Activated CD4-positive, alpha-beta T cell treated with anti-CD3 and anti-CD28 coated beads for 48 hours (primary cell): ENCODE results near the gene TUBA3C.
"Not testable (repeated sequence)": the region's sequence is repeated elsewhere in the genome, so short reads cannot be mapped to it uniquely, and the experiment has no call there.

Source experiments
- DNase-seq: peaks from one replicate; pipeline ENCODE4 v3.0.0-alpha.2; 2020

The TUBA3C gene

DNA sequence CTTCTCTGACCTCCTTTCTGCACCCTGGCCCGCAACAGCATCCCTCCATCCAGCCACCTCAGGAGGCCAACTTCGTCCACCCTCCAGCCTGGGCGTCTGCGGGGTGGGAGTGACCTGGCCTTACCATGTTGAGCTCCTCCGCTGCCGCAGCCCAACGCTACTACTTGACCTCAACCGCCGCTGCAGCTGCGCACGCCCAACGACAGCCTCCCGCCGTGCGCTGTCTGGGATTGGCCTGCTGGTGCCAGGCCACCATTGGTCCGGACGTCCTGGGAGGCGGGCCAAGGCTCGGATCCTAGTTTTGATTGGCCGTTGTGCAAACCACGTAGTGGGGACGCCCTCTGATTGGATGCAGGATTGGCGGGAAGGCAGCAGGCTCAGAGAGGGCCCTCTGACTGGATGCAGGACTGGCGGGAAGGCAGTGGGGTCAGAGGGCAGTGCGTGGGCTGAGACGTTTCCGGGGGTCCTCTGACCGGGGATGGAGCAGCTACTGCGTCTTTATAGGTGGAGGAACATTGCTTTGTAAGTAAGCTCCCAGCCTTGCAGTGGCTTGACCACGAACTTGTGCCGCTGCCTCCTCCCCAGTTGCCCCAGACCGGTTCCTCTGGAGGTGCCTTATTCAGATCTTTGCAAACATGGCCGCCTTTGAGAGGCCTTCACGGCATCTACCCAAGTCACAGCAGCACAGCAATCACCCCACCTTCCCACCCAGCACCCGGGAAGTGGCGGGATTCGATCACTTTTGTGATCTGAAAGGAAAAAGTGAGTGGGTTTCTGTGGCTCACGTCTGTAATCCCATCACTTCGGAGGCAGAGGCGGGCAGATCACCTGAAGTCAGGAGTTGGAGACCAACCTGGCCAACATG lies at the start of gene TUBA3C:
Gene TUBA3C, minus strand, starts transcription at position 204 of the 865 bp plus-strand sequence. Its CDS starts 77 bp downstream, at position 127.
- DNase-seq, result no peak

DNA sequence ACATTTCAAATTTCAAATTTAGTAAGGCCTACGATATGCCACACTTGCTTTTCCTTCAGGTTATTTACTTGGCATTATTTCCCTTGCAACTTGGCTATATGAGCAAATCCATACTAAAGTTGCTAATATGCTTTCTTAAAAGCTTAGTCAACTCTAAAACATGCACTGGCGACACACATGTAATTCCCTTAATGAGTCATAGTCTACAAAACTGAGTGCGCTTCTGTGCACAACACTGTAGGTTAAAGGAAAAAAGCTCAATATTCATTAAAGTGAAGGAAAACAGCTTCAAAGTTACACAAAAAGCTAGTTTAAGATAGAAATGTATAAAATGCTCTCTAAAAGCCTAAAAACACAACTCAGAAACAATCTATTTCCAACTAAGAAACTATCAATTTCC lies 25.8 kb upstream of the TUBA3C start:
- DNase-seq, result not testable (repeated sequence)

DNA sequence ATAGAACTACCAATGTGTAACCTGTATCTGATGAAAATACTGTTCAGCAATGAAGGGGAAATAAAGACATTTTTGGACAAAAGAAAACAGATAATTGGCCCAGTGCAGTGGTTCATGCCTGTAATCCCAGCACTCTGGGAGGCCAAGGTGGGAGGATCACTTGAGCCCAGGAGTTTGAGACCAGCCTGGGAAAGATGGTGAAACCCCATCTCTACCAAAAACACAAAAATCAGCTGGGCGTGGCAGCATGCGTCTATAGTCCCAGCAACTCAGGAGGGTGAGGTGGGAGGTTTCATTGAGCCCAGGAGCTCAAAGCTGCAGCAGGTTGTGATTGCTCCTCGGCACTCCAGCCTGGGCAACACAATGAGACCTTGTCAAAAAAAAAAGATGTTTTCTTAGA lies 11.0 kb upstream of the TUBA3C start:
- not testable (repeated sequence) for DNase-seq

- DNase-seq, result not testable (repeated sequence)
Observed at GRCh38 chr13:19189911-19190310, 8.3 kb upstream of the TUBA3C start.

GRCh38 chr13:19189368-19189767 lies 7.7 kb upstream of the TUBA3C start:
- not testable (repeated sequence) for DNase-seq

DNA sequence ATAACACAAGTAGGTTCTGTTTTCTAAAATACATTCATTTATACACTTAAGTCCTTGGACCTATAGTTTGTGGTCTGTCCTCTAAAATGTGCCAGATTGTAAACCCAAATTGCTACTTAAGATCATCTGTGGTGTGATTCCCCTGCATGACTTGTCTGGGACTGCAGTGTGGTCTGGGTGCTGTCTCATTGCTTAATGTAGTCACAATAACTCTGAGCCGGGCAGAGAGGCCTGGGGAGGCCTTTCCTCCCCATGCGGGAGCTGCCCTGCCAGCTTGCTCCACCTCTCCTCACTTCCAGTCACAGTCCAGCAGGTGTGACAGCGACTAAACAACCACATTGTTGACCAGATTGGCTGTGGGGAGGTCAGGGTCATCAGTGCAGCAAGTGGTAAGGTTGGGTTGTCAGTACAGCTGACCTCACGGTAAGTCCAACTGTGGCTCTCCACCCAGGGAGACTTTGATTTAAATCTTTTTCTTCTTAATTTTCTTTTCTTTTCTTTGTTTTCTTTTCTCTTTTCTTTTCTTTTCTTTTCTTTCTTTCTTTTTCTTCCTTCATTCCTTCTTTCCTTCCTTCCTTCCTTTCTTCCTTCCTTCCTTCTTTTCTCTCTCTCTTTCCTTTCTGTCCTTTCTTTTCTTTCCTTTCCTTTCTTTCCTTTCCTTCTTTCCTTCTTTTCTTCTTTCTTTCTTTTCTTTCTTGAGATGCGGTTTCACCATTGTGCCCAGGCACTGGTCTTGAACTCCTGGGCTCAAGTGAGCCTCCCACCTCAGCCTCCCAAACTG lies 4.4 kb upstream of the TUBA3C start:
- no peak for DNase-seq

DNA sequence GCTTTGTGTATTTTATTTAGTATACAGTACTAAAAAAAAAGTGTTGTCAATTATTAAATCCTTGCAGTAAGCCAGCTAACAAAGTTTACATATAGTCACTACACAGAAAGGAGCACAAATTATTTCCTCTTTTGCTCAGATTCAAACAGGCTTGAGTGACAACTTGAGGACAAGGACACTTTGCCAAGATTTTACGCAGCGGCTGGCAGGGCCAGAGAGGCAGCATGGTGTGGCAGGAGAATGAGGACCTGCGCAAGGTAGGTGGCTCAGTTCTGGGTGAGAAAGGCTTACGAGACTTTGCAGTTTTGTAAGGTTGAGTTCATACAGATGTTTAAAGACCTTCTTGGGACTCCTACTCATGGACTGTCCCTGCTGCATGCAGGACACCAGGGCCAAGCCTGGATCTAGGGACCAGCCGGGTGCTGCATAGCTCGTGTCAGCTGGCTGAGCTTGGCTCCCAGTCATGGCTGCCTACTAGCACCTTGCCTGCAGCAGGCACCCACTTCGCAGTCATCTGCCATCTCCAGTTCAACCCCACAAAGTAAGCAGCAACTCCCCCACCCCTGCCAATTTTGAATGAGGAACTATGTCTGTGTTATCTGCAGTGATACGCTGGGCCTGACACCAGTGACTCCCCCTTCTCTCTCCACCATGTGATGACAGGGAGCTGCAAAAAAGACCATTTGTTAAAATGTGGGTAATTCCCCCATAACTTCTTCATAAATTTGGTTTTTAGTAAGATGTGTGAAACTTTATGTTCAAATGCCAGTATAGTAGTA lies 3.7 kb upstream of the TUBA3C start:
- no peak for DNase-seq

GRCh38 chr13:19184176-19184575 lies 2.6 kb upstream of the TUBA3C start:
- no peak for DNase-seq

DNA sequence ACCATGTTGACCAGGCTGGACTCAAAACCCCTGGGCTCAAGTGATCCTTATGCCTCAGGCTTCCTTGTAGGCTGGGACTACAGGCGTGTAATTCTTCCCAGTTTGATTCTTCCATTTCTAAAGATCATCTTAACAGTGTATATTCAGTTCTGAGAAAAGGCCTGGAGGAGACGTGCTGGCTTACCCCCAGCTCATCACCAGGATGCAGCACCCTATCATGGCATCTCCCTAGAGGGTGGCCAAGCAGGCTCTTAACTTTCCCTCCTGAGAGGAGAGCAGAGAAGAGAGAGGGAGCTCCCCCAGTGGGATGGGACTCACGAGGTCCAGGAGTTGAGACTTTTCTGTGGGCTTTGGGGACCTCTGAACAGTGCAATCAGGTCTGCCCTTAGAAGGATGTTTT lies 2.1 kb upstream of the TUBA3C start:
- DNase-seq, result no peak

DNA sequence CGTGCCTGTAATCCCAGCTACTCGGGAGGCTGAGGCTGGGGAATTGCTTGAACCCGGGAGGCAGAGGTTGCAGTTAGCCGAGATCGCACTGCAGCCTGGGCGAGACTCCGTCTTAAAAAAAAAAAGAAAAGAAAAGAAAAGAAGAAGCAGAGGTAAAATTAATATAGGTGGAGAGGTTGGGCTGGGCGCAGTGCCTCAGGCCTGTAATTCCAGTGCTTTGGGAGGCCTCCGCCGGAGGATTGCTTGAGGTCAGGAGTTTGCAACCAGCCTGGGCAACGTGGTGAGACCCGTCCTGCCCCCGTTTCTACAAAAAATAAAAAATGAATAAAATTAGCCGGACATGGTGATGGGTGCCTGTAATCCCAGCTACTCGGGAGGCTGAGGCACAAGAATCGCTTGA lies 912 bp upstream of the TUBA3C start:
- DNase-seq, result no peak

- DNase-seq, result no peak
Observed at GRCh38 chr13:19181021-19181620, 503 bp downstream of the TUBA3C start.

- DNase-seq, result no peak
Observed at GRCh38 chr13:19179916-19180315, 1.7 kb downstream of the TUBA3C start.

GRCh38 chr13:19178901-19179593 lies 2.6 kb downstream of the TUBA3C start:
- no peak for DNase-seq

DNA sequence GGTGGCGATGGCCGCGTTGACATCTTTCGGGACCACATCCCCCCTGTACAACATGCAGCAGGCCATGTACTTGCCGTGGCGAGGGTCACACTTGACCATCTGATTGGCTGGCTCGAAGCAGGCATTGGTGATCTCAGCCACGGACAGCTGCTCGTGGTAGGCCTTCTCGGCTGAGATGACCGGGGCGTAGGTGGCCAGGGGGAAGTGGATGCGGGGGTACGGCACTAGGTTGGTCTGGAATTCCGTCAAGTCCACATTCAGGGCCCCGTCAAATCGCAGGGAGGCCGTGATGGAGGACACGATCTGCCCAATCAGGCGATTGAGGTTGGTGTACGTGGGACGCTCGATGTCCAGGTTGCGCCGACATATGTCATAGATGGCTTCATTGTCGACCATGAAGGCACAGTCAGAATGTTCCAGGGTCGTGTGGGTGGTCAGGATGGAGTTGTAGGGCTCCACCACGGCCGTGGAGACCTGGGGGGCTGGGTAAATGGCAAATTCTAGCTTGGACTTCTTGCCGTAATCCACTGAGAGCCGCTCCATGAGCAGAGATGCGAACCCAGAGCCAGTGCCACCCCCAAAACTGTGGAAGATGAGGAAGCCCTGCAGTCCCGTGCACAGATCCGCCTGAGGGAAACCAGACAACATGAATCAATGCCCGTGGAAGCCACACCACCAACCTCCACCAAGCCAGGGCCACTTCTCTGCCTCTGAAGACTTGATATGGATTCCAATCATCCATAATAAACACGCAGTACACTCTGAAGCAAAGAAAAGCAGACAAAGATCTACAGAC lies 4.4 kb downstream of the TUBA3C start:
- not testable (repeated sequence) for DNase-seq

DNA sequence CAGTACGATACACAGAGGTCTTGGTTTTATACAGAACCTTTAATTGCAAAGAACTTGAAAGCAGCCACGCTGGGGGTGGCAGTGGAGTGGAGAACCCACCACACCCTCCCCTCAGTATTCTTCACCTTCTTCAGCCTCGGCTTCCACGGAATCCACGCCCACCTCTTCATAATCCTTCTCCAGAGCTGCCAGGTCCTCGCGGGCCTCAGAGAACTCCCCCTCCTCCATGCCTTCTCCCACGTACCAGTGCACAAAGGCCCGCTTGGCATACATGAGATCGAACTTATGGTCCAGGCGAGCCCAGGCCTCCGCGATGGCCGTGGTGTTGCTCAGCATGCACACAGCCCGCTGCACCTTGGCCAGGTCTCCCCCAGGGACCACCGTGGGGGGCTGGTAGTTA lies 7.9 kb downstream of the TUBA3C start:
- no peak for DNase-seq

DNA sequence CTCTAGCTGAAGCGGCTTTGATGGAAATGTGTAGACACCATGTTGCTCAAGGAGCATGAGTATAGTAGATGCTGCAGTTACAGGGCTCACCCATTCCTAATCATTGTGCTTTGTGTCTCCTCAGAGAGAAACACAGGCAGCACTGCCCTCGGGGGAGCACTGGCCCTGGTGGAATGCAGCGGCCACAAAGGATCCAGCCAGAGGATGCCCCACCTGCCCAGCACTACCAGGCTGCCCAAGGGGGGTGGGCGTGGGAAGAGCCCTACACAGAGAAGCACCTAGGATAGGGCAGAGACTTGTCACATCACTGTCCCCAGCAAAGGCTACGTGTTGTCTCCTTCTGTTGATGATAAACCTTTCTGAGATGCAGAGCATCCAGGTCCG lies 9.0 kb downstream of the TUBA3C start:
- no peak for DNase-seq

- no peak for DNase-seq
Observed at GRCh38 chr13:19172007-19172646, 9.5 kb downstream of the TUBA3C start.

- DNase-seq, result no peak
Observed at GRCh38 chr13:19171563-19171962, 10.1 kb downstream of the TUBA3C start.

GRCh38 chr13:19169991-19170390 lies 11.6 kb downstream of the TUBA3C start:
- no peak for DNase-seq

DNA sequence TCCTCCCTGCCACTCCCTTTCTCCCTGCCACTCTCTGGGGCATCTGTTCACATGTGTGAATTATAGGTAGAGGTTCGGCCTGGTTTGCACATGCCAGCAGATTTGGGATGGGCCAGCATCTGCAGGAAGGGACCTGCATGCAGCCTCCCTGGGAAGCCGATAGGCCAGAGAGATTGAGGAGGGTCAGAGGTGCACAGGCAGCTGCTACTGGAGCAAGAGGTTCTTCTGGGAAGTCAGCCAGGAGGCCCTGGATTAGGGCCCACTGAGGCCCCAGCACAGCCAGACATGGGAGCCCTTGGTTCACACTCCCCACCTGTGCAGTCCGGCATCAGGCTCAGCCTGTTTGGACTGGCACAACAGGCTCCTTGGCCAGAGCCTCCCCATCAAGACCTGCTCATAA lies 12.1 kb downstream of the TUBA3C start:
- no peak for DNase-seq

DNA sequence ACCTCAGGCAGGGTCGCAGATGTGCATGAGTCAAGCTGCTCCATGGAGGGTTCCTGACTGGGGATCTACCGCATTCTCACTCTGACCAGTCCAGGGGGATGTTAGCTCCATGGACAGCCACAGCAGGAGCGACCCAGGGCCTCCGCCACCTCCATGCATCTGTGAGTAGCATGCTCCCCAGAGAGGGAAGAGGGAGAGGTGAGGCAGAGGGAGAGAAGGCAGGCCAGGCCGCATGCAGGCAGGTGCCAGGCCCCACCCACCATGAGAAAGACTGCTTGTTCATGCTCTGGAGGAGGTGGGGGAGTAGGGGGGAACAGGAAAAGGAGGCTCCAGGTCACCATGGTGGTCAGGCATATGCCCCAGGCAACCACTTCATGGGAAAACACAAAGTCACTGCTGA lies 20.3 kb downstream of the TUBA3C start:
- no peak for DNase-seq
